Endothelial cell (in vitro differentiated cells): ENCODE results near the gene HOXD1. TPM values are rescaled to one million over a fixed set of nuclear protein-coding genes. Genes with fewer than 3 reads are reported as not detected.

Experiments
- DNase-seq: peaks from one replicate; pipeline ENCODE4 v3.0.0; 2021; ENCODE audit warnings: low spot score
- H3K27ac Mint-ChIP-seq: one replicate; pipeline ENCODE4 v1.8.0; 2021; ENCODE audit warnings: mixed read lengths, inconsistent platforms; ENCODE audit not compliant: unreplicated experiment
- H3K27me3 Mint-ChIP-seq: one replicate; pipeline ENCODE4 v1.8.0; 2021; ENCODE audit warnings: mild to moderate bottlenecking, moderate library complexity, mixed read lengths, inconsistent platforms; ENCODE audit not compliant: unreplicated experiment
- H3K36me3 Mint-ChIP-seq: one replicate; pipeline ENCODE4 v1.8.0; 2021; ENCODE audit warnings: mild to moderate bottlenecking, low read depth, mixed read lengths, inconsistent platforms; ENCODE audit not compliant: unreplicated experiment
- H3K4me1 Mint-ChIP-seq: one replicate; pipeline ENCODE4 v1.8.0; 2021; ENCODE audit warnings: mild to moderate bottlenecking, mixed read lengths, inconsistent platforms; ENCODE audit not compliant: unreplicated experiment
- H3K4me3 Mint-ChIP-seq: one replicate; pipeline ENCODE4 v1.8.0; 2021; ENCODE audit warnings: mild to moderate bottlenecking, mixed read lengths, inconsistent platforms; ENCODE audit not compliant: unreplicated experiment
- H3K9me3 Mint-ChIP-seq: one replicate; pipeline ENCODE4 v1.8.0; 2021; ENCODE audit warnings: mixed read lengths, inconsistent platforms; ENCODE audit not compliant: unreplicated experiment
- total RNA-seq: library from RNA; stranded (reverse); fragmentation: NEBNext Ultra II Directional; extraction: Animal tissue kit (Norgen Biotek cat#: 25700); gene quantifications from one replicate; pipeline ENCODE4 v1.2.1, GENCODE V29; 2021; ENCODE audit not compliant: unreplicated experiment
- TF ChIP-seq, protein P1 (sequence below): fragments of 200-600 bp; sonication (generic); IDR thresholded peaks from one replicate; pipeline ENCODE4 v1.5.0; 2021; ENCODE audit warnings: antibody characterized with exemption; ENCODE audit not compliant: unreplicated experiment

Gene HOXD1
- total RNA-seq, 1 donor from 2014 or later = 3.8 TPM

GRCh38 chr2:176187200-176187898 lies 1.1 kb upstream of the HOXD1 start:
- H3K4me3 Mint-ChIP-seq = peak overlapping the region; percentile 94
- TF ChIP-seq, protein P1, sequence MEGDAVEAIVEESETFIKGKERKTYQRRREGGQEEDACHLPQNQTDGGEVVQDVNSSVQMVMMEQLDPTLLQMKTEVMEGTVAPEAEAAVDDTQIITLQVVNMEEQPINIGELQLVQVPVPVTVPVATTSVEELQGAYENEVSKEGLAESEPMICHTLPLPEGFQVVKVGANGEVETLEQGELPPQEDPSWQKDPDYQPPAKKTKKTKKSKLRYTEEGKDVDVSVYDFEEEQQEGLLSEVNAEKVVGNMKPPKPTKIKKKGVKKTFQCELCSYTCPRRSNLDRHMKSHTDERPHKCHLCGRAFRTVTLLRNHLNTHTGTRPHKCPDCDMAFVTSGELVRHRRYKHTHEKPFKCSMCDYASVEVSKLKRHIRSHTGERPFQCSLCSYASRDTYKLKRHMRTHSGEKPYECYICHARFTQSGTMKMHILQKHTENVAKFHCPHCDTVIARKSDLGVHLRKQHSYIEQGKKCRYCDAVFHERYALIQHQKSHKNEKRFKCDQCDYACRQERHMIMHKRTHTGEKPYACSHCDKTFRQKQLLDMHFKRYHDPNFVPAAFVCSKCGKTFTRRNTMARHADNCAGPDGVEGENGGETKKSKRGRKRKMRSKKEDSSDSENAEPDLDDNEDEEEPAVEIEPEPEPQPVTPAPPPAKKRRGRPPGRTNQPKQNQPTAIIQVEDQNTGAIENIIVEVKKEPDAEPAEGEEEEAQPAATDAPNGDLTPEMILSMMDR = no peak
- peaks cover 9% of the 10 kb centered on the region for H3K36me3 Mint-ChIP-seq
- H3K27me3 Mint-ChIP-seq = peaks cover 17% of the 10 kb centered on the region
- peak; percentile 33 for DNase-seq
- no peaks in the 10 kb centered on the region for H3K9me3 Mint-ChIP-seq
- peak overlapping the region; percentile 69 for H3K27ac Mint-ChIP-seq
- H3K4me1 Mint-ChIP-seq = peaks cover 37% of the 10 kb centered on the region

DNA sequence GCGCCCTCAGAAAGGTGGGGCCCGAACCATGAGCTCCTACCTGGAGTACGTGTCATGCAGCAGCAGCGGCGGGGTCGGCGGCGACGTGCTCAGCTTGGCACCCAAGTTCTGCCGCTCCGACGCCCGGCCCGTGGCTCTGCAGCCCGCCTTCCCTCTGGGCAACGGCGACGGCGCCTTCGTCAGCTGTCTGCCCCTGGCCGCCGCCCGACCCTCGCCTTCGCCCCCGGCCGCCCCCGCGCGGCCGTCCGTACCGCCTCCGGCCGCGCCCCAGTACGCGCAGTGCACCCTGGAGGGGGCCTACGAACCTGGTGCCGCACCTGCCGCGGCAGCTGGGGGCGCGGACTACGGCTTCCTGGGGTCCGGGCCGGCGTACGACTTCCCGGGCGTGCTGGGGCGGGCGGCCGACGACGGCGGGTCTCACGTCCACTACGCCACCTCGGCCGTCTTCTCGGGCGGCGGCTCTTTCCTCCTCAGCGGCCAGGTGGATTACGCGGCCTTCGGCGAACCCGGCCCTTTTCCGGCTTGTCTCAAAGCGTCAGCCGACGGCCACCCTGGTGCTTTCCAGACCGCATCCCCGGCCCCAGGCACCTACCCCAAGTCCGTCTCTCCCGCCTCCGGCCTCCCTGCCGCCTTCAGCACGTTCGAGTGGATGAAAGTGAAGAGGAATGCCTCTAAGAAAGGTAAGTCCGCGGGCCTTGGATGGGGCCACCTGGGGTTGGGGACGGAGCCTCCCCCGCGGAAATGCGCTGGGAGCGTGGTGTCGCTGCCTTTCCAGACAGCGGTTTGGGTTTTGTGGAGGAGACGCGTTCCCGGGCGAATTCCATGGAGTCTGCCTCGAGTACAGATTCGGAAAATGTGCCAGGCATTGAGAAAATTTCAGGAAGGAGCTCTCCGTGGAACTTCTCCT lies 559 bp downstream of the HOXD1 start:
- peaks cover 10% of the 10 kb centered on the region for H3K27me3 Mint-ChIP-seq
- H3K9me3 Mint-ChIP-seq = no peaks in the 10 kb centered on the region
- TF ChIP-seq, protein P1 = no peak
- H3K27ac Mint-ChIP-seq = no peak overlapping the region
- peaks cover 5% of the 10 kb centered on the region for H3K36me3 Mint-ChIP-seq
- H3K4me3 Mint-ChIP-seq = peak overlapping the region; percentile 83
- DNase-seq = peak; percentile 33
- peaks cover 38% of the 10 kb centered on the region for H3K4me1 Mint-ChIP-seq

GRCh38 chr2:176189681-176190641 lies 1.5 kb downstream of the HOXD1 start:
- H3K9me3 Mint-ChIP-seq = no peaks in the 10 kb centered on the region
- TF ChIP-seq, protein P1 = no peak
- H3K36me3 Mint-ChIP-seq = peaks cover 5% of the 10 kb centered on the region
- H3K4me1 Mint-ChIP-seq = peaks cover 38% of the 10 kb centered on the region
- H3K27me3 Mint-ChIP-seq = peaks cover 10% of the 10 kb centered on the region
- DNase-seq = no peak
- H3K27ac Mint-ChIP-seq = no peak overlapping the region
- H3K4me3 Mint-ChIP-seq = peak overlapping the region; percentile 83

GRCh38 chr2:176192351-176192750 lies 3.9 kb downstream of the HOXD1 start:
- Mint-ChIP-seq H3K36me3 (peaks cover 5% of the 10 kb centered on the region), H3K4me3 (no peak overlapping the region), H3K27ac (no peak overlapping the region), H3K9me3 (no peaks in the 10 kb centered on the region), H3K27me3 (peaks cover 5% of the 10 kb centered on the region), H3K4me1 (peaks cover 24% of the 10 kb centered on the region)
- TF ChIP-seq, protein P1 = no peak
- DNase-seq = no peak
